HG03520 (cell line): Measurements from ENCODE around the gene AFF2.
A peak's percentile ranks its signal among the peaks of the same experiment; 100 is the strongest.

Experiments
- ATAC-seq: cut with Tn5 transposase; IDR thresholded peaks from one replicate; pipeline ENCODE4 v1.9.1; 2021; ENCODE audit warnings: mild to moderate bottlenecking, moderate library complexity; ENCODE audit not compliant: unreplicated experiment

AFF2 gene

DNA sequence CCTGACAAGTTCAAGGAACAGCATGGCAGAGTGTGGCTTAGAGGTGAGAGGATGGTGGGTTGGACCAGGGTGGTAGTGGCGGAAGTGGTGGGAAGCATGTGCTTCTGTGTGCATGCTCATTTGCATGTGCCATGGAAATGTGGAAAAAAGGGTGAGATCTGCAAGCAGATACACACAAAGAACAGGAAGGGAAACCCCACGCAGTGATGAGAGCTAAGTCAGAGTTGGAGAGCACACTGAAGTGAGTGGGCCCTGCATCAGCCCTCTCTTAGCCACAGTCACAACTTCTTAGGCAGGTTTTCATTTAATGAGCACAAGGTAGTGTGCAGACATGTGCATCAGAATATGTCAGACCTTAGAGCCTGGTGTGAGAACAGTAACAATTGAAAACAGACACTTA lies 483.8 kb downstream of the AFF2 start:
- ATAC-seq = no peak

DNA sequence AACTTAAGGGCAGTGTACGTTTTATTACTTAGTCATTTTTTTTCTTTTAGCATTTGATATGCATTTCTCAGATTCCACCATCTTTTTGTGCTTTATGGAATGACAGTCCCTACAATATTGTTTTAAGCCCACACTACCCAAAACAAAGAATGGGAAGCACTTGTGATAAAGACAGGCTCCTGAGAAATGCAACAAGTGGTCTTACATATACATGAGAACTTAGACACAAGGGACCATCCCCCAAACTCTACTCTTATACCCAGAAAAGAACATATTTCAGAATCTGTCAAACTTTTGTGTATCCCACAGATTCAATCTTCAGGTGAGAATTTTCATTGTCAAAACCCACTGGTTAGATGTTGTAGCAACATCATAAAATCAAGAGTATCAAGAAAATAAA lies 491.1 kb downstream of the AFF2 start:
- ATAC-seq = no peak

GRCh38 chrX:148995661-148996060 lies 495.2 kb downstream of the AFF2 start:
- ATAC-seq = no peak

GRCh38 chrX:149002320-149002719 lies 501.9 kb downstream of the AFF2 start:
- no peak for ATAC-seq

DNA sequence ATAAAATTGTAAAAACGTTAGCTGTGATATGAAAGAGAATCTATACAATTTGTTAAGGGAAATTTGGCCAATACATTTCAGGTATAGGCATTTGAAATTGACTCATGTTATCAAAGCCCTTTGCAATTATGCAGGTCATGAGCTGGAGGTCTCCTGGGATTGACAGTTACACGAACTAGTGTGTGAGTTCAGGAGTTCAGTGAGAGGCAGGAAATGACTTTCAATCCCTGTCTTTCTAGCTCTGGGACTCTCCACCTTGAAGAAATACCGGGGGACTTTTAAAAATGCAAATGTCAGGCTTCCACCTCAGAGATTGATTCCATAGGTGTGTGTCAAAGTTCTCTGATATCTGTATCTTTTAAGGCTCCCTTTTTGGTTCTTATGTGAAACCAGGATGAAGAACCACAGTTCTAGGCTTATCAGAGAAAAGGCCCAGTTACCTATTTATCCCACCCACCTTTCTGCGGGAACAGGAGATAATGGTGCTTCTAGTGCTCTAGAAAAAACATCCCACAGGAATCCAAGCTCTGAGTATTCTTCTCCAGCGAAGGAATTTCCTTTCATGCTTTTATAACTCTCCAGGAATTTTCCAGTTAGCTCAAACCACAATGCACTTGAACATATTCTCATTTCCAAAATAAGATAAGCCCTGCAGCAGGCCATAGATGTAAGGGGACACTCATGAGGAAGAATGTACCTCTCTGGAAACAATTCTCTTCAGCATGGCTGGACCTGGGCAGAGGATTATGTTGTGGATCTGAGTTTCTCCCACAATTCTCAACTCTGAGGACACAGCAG lies 503.6 kb downstream of the AFF2 start:
- ATAC-seq = no peak

- no peak for ATAC-seq
Measured at GRCh38 chrX:149004936-149005335, 504.5 kb downstream of the AFF2 start.

DNA sequence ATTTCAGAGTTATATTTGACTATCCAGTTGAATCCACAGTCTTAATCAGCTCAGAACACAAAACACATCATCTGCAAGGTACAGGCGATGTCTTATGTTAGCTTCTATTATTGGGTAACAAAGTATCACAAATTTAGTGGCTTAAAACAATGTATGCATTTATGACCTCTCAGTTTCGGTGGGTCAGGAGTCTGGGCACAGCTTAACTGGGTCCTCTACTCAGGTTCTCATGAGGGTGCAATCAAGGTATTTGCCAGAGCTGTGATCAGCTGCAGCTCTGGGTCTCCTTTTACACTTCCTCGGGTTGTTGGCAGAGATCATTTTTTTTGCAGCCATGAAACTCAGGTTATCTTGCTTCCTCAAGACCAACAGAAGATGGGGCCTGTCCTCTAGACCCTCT lies 505.8 kb downstream of the AFF2 start:
- ATAC-seq = no peak

GRCh38 chrX:149007423-149007822 lies 507.0 kb downstream of the AFF2 start:
- ATAC-seq = no peak

GRCh38 chrX:149010013-149010852 lies 509.8 kb downstream of the AFF2 start:
- ATAC-seq = no peak

- no peak for ATAC-seq
Measured at GRCh38 chrX:149010853-149011224, 510.4 kb downstream of the AFF2 start.

DNA sequence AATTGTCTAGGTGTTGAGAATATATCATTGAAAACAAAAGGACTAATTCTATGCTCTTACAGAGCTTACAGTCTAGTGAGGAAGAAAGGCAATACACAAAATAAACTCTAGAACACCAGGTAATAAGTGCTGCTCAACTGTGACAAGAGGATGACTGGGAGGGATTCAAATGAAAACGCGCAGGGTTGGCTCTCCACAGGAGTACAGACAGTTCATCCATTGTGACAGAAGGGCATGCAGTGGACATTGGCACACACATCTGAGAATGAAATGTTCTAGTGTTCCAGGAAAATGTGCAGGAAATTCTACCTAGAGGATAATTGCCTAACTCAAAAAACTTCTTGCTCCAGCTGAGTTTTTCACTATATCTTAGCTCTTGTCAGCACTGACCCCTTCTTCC lies 512.7 kb downstream of the AFF2 start:
- ATAC-seq = no peak

- ATAC-seq = no peak
Measured at GRCh38 chrX:149021159-149021558, 520.7 kb downstream of the AFF2 start.

DNA sequence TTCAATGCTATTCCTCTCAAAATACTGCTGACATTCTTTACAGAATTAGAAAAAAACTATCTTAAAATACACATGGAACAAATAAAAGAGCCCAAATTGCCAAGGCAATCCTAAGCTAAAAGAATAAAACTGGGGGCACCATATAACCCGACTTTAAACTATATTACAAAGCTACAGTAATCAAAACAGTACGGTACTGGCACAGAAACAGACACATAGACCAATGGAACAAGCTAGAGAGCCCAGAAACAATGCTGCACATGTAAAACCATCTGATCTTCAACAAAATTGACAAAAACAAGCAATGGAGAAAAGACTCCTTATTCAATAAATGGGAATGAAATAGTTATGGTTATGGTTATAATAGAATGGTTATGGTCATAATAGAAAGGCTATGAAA lies 522.1 kb downstream of the AFF2 start:
- no peak for ATAC-seq

GRCh38 chrX:149032449-149032848 lies 532.0 kb downstream of the AFF2 start:
- ATAC-seq = no peak

GRCh38 chrX:149036086-149036485 lies 535.7 kb downstream of the AFF2 start:
- no peak for ATAC-seq

DNA sequence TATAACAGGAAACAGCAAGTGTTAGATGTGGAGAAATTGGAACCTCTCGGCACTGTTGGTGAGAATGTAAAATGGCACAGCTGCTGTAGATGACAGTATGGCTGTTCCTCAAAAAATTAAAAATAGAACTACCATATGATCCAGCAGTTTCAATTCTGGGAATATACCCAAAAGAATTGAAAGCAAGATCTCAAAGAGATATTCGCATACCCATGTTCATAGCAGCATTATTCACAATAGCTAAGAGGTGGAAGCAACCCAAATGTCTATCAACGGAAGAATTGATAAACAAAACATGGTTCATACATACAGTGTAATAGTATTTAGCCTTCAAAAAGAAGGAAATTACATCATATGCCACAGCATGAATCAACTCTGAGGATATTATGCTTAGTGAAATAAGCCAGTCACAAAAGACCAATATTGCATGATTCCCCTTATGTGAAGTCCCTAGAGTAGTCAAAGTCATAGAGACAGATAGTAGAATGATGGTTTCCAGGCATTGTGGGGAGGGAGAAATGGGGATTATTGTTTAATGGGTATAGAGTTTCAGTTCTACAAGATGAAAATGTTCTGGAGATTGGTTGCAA lies 537.0 kb downstream of the AFF2 start:
- ATAC-seq = no peak

- ATAC-seq = no peak
Measured at GRCh38 chrX:149039057-149039456, 538.6 kb downstream of the AFF2 start.

- ATAC-seq = peak; percentile 66
Measured at GRCh38 chrX:149040873-149041535, 540.6 kb downstream of the AFF2 start.

DNA sequence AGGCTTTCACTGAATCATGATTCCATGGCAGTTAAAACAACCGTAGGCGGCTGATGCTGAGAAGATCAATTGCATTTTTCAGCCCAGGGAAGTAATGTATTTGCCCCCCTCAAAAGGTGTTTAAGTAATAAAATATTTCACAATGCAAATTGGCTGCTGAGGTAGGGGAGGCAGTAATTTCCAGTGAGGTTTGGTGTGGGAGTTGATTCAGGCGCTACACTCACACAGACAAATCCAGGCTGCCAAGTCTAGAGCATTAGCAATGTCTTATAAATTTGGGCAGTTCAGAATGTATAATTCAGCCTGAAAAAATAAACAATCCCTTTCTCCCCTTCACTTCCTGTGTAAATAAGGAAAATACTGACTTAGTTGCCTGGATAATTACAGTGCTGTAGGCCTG lies 543.0 kb downstream of the AFF2 start:
- ATAC-seq = no peak

DNA sequence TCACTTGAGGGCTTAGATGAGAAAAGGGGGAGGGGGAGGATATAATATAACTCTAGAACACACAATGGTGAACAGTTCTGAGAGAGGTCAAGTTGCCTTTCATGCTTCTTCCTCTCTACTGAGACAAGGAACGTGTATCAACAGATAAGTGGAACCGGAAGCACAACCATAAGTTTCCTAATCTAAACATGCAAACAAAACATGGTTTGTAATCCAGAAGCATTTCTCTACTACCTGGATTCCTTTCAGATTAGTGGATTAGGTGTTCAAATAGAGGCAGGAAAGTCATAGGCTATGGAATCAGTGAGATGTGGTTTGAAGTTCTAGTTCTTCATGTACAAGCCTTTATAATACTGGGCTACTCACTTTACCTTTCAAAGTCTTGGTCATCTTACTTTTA lies 544.1 kb downstream of the AFF2 start:
- no peak for ATAC-seq

- ATAC-seq = no peak
Measured at GRCh38 chrX:149045645-149046210, 545.3 kb downstream of the AFF2 start.
